Mucosa of descending colon (tissue), 3 donors: ENCODE results near the gene ERGIC3. TPM values are rescaled to one million over a fixed set of nuclear protein-coding genes. Genes with fewer than 3 reads are reported as not detected.
"Not testable (repeated sequence)": the region's sequence is repeated elsewhere in the genome, so short reads cannot be mapped to it uniquely, and the experiment has no call there.

ENCODE experiments used
- ATAC-seq: fragments of 200-7000 bp; cut with Tn5 transposase; one replicate; pipeline ENCODE4 v1.9.1; 2020; ENCODE audit warnings: mild to moderate bottlenecking, moderate library complexity
- DNase-seq, 3 donors: peaks; one replicate each; pipeline ENCODE4 v3.0.0-alpha.2; 2020
- H3K36me3 ChIP-seq: fragments of 200-600 bp; one replicate; pipeline ENCODE4 v1.8.0; 2021; ENCODE audit warnings: low read depth, mild to moderate bottlenecking
- H3K4me1 ChIP-seq: fragments of 200-600 bp; one replicate; pipeline ENCODE4 v1.8.0; 2021; ENCODE audit warnings: low read depth, mild to moderate bottlenecking
- H3K4me3 ChIP-seq: fragments of 200-600 bp; one replicate; pipeline ENCODE4 v1.8.0; 2021; ENCODE audit warnings: mild to moderate bottlenecking
- H3K9me3 ChIP-seq: fragments of 200-600 bp; one replicate; pipeline ENCODE4 v1.8.0; 2021; ENCODE audit warnings: mild to moderate bottlenecking
- intact Hi-C, 2 donors: fragments of 100-400 bp; cut with DNase I in 1 of 2; cut with micrococcal nuclease in 1 of 2; formaldehyde crosslinking; loops; one replicate each; pipeline versions ENCODE4 v1.11.0 to v1.11.1; 2022; cut with DNase I, micrococcal nuclease
- total RNA-seq, 3 donors: library from RNA; stranded (reverse); fragmentation: NEBNext Ultra II Directional in 2 of 3; extraction: Animal tissue kit (Norgen Biotek cat#: 25700) in 2 of 3; gene quantifications; one replicate each; pipeline versions ENCODE4 v1.2.1 to v1.2.4, GENCODE V29; 2021 to 2023
- TF ChIP-seq, protein P1 (sequence below): fragments of 200-600 bp; IDR thresholded peaks from one replicate; pipeline ENCODE4 v1.8.0; 2022; ENCODE audit warnings: antibody characterized with exemption, mild to moderate bottlenecking
- donor health status: DM: no; HTN: no; CAD: no; lungs with moderate emphysema.
- donor health status: DM: no; HTN: no; CAD: no.
- donor health status: DM: no; HTN: yes; CAD: no.

Gene ERGIC3
- total RNA-seq, 3 donors from 2014 or later, result 194 to 283 (median 206) TPM

DNA sequence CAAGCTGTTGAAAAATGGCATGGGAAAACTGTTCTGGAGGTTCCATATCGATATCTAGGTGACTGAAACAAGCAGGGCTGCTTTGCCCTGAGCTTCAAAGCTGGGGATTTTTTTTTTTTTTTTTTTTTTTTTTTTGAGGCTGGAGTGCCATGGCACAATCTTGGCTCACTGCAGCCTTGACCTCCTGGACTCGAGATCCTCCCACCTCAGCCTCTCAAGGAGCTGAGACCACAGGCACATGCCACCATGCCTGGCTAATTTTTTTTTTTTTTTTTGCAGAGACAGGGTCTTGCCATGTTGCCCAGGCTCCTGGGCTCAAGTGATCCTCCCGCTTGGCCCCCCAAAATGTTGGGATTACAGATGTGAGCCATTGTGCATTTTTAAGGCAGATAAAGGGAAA lies 11.0 kb downstream of the ERGIC3 start:
- no peaks in the 10 kb centered on the region for H3K9me3 ChIP-seq
- H3K36me3 ChIP-seq, result no peaks in the 10 kb centered on the region
- ATAC-seq (no peak), DNase-seq (no peak)
- TF ChIP-seq, protein P1, sequence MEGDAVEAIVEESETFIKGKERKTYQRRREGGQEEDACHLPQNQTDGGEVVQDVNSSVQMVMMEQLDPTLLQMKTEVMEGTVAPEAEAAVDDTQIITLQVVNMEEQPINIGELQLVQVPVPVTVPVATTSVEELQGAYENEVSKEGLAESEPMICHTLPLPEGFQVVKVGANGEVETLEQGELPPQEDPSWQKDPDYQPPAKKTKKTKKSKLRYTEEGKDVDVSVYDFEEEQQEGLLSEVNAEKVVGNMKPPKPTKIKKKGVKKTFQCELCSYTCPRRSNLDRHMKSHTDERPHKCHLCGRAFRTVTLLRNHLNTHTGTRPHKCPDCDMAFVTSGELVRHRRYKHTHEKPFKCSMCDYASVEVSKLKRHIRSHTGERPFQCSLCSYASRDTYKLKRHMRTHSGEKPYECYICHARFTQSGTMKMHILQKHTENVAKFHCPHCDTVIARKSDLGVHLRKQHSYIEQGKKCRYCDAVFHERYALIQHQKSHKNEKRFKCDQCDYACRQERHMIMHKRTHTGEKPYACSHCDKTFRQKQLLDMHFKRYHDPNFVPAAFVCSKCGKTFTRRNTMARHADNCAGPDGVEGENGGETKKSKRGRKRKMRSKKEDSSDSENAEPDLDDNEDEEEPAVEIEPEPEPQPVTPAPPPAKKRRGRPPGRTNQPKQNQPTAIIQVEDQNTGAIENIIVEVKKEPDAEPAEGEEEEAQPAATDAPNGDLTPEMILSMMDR, result no peak
- intact Hi-C loops, result no loop called here
- H3K4me3 ChIP-seq, result no peak overlapping the region
- no peaks in the 10 kb centered on the region for H3K4me1 ChIP-seq

DNA sequence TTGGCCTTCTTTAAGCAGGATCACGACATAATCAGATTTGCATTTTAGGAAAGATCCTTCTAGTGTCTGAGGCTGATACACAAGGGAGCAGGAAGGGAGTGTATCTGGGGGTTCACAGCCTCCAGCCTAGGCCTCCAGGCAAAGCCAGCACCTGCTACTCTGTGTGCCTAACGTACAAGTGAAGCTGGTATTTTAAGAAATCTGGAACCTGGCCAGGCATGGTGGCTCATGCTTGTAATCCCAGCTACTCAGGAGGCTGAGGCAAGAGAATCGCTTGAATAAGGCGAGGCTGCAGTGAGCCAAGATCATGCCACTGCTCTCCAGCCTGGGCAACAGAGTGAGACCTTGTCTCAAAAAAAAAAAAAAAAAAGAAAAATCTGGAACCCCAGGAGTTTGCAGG lies 13.6 kb downstream of the ERGIC3 start:
- H3K4me3 ChIP-seq, intact Hi-C loops, H3K36me3 ChIP-seq: not testable (repeated sequence)

DNA sequence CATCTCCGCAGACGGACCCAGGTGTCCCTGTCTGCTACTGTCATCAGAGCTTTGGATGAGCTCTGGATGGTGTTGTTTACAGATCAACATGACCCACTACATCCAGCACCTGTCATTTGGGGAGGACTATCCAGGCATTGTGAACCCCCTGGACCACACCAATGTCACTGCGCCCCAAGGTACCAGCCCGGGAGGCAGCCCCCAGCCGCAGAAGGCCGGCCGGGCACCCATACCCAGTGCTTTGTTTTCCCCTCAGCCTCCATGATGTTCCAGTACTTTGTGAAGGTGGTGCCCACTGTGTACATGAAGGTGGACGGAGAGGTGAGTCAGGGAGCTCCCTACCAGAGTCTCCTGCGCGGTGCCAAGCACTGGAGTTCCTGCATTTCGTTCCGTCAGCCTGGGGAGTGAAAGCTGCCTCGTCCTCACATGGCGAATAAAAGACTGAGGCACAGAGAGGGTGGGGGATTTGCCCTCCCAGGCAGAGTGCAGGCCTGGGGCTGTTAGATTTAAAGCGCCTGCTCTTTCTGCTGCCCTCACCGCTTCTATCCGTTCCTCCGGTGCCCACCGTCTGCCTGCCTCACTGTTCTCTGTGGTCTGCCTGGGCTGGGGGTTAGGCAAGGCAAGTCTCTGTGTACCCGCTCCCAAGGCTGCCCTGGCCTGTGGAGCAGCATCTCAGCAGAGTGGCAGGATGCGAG lies 14.2 kb downstream of the ERGIC3 start:
- H3K4me1 ChIP-seq, result peaks cover 3% of the 10 kb centered on the region
- TF ChIP-seq, protein P1, result no peak
- no peaks in the 10 kb centered on the region for H3K36me3 ChIP-seq
- DNase-seq, result no peak
- ATAC-seq, result no peak
- H3K9me3 ChIP-seq, result no peaks in the 10 kb centered on the region
- no peak overlapping the region for H3K4me3 ChIP-seq
- intact Hi-C loops, result no loop called here

More for the DNA sequence above, 13.6 kb downstream of the ERGIC3 start:
- ATAC-seq, H3K4me1 ChIP-seq, H3K9me3 ChIP-seq, DNase-seq: not testable (repeated sequence)

DNA sequence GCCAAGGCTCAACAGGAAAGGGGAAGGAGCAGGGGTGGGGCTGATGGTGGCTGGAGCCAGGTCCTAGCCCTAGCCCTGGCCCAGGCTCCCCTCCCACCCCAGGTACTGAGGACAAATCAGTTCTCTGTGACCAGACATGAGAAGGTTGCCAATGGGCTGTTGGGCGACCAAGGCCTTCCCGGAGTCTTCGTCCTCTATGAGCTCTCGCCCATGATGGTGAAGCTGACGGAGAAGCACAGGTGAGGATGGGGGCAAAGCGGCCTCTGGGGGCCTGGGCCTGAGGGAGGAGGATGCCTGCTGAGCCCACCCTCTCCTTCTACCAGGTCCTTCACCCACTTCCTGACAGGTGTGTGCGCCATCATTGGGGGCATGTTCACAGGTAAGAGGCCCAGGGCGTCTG lies 15.0 kb downstream of the ERGIC3 start:
- TF ChIP-seq, protein P1, result no peak
- intact Hi-C loops, result no loop called here
- Histone ChIP-seq H3K36me3 (no peaks in the 10 kb centered on the region), H3K9me3 (no peaks in the 10 kb centered on the region), H3K4me1 (peaks cover 3% of the 10 kb centered on the region), H3K4me3 (no peak overlapping the region)
- DNase-seq, result no peak
- ATAC-seq, result no peak

DNA sequence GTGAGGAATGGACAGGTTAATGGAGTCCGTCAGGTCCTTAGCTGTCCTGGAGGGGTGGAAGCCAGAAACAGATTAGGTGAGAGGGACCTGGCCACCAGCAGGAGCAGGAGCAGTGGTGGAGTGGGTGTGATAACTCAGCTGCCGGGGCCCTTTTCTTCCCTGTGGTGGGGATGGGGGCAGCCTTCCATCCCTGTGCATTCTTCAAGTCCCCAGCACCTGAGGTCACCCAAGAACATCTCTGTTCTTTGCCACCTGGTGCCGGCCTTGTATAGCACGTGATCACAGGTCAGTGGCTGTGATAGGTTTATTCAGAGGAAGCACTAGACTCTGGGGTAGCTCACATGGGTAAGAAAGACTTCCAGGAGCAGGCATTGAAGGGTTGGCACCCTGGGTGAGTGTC lies 16.6 kb downstream of the ERGIC3 start:
- H3K36me3 ChIP-seq, result no peaks in the 10 kb centered on the region
- H3K4me3 ChIP-seq, result no peak overlapping the region
- DNase-seq, result no peak
- no peaks in the 10 kb centered on the region for H3K9me3 ChIP-seq
- ATAC-seq, result no peak
- peaks cover 3% of the 10 kb centered on the region for H3K4me1 ChIP-seq
- TF ChIP-seq, protein P1, result no peak
- intact Hi-C loops, result no loop called here

DNA sequence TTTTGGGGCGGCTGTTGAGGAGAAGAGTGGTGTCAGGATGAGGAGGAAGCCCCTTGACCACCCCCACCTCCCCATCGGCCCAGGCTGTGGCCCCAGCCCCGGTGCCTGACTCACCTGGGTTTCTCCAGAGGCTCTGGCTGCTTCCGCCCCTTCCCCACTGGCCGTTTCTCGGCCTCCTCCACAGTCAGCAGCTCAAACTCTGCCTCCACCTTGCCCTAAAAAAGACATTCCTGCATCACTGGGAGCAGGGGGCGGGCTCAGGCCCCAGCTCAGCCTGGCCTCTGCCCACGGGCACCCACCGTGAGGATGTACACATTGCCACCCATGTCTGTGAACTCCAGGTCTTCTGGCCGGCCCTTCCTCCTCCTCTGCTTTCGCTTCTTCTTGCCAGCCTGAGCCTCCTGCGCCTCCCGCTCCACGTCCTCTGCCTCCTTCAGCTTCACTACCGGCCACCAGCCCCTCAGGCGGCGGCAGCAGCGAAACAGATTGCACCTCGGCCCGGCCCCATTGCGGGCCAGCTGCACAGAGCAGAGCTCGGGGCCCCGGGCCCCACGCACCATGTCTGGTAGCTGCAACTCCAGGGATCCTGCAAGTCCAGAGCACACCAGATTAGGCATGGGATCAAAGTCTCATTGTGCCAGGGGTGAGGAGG lies 17.3 kb downstream of the ERGIC3 start:
- intact Hi-C loops, result no loop called here
- no peak for DNase-seq
- ATAC-seq, result no peak
- TF ChIP-seq, protein P1, result no peak
- Histone ChIP-seq H3K4me1 (peaks cover 3% of the 10 kb centered on the region), H3K9me3 (no peaks in the 10 kb centered on the region), H3K36me3 (no peaks in the 10 kb centered on the region), H3K4me3 (no peak overlapping the region)
